GM21619 (cell line): Measurements from ENCODE around the gene CXCR6.
"Not testable (repeated sequence)": the region's sequence is repeated elsewhere in the genome, so short reads cannot be mapped to it uniquely, and the experiment has no call there.

Experiments used
- ATAC-seq: cut with Tn5 transposase; IDR thresholded peaks from one replicate; pipeline ENCODE4 v1.9.1; 2021; ENCODE audit not compliant: unreplicated experiment

CXCR6 gene

DNA sequence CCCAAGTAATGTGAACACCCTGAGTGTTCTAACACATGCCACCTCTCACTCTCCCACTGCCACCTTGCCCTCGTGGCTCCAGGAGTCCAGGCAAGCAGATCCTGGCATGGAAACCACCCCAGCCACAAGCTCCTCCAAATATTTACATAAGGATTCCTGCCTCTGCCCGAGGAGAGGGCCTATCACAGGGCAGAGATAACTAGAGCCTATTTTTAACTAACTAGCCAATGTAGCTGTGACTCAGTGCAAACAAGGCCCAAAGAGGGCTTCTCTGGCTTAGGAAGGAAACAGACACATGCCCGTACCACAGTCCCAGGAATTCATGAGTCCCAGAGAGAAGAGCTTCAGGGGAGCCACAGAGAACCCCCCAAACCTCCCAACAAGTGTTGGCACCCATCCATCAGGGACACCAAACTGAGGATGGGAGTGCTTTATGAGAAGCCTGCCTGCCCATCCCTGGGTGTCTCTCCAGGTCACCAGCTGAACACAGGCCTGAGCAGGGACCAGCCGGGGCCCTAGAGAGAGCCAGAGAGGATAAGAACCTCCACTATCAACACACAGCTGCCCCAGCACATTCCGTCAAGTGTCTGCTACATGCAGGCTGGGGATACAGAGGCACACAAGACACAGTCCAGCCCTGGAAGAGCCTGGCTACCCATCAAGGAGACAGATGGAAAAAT lies 43.2 kb downstream of the CXCR6 start:
- ATAC-seq, result no peak

- no peak for ATAC-seq
These were observed 44.4 kb downstream of the CXCR6 start for GRCh38 chr3:45987368-45988291.

- no peak for ATAC-seq
These were observed 45.1 kb downstream of the CXCR6 start for GRCh38 chr3:45988362-45988761.

GRCh38 chr3:45988804-45989203 lies 45.5 kb downstream of the CXCR6 start:
- no peak for ATAC-seq

DNA sequence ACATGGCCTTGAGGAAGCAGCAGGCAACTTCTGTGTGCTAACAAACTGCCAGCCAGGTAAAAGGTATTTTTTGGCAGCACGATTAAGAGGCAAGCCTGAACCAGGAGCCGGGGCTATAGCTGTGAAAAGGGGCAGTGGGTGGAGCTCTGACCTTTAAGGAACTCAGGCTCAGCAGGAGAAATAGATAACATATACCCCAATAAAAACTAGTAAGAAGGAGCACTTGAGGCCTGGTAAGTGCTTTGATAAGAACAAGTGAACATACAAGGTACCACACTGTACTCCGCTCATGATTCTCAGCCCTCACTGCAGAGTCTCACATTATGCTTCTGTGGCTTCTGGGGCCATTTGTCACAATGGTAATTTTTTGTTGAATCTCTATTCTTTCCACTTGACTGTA lies 46.9 kb downstream of the CXCR6 start:
- no peak for ATAC-seq

DNA sequence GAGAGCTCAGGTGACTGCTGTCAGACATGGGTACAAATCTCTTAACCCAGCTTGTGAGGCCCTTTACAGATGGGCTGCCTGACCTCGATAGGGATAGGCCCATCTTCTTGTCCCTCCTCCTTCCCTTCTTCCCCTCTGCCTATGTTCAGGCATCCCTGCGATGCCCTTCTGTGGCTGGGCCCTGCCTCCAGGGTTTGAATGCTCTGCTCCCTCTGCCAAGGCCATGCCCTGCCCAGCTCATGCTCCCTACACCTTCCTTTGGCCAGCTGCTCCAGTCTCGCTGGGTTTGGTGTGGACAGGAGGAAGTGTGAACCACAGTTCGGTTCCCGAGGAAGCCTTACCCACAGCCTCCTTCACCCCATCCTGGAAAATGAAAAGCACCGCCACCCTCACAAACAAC lies 48.1 kb downstream of the CXCR6 start:
- no peak for ATAC-seq

GRCh38 chr3:45992133-45992729 lies 49.0 kb downstream of the CXCR6 start:
- no peak for ATAC-seq

DNA sequence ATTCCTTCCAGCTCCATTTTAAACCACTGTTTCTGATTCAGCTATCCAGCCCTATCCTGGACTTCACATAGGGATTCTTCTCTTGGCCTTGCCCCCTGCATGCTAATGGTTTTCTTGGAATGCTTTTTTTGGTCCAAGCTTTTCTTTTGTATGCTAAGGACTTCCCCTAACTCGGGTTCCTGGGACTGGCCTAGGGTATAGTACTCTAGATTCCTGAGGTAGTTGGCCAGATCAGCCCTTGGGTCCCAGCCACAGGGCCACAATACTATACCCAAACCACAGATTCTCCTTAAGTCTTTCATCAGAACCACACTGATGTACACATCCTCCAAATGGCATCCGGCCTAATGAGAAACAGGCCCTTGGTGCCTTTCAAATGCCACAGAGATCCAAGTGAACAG lies 49.6 kb downstream of the CXCR6 start:
- ATAC-seq, result no peak

DNA sequence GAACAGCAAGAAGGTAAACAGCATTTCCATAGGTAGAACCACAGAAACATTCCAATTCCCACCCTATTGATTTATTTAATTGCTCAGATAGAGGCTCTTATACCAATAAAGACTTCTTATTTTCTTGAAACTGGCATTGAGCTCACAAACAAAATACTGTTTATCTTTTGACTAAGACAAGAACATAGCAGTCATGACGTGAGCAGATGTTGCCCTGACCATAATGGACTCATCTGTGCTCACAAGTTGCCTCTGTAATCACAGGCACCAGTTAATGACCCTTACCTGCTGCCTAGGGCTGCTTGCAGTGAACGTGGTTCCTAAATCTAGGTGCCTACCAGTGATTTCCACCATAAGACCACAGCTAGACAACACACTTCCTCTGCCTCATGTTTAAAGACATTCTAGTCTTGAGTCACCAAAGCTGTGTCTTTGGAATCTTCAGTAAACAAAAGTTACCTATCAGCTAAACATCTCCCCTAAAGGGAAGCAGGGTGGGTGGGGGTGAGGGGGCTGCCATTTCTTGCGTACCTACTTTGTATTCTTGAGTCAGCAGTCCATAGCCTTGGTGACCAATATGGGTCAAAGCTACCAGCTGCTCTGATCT lies 50.3 kb downstream of the CXCR6 start:
- ATAC-seq, result no peak

DNA sequence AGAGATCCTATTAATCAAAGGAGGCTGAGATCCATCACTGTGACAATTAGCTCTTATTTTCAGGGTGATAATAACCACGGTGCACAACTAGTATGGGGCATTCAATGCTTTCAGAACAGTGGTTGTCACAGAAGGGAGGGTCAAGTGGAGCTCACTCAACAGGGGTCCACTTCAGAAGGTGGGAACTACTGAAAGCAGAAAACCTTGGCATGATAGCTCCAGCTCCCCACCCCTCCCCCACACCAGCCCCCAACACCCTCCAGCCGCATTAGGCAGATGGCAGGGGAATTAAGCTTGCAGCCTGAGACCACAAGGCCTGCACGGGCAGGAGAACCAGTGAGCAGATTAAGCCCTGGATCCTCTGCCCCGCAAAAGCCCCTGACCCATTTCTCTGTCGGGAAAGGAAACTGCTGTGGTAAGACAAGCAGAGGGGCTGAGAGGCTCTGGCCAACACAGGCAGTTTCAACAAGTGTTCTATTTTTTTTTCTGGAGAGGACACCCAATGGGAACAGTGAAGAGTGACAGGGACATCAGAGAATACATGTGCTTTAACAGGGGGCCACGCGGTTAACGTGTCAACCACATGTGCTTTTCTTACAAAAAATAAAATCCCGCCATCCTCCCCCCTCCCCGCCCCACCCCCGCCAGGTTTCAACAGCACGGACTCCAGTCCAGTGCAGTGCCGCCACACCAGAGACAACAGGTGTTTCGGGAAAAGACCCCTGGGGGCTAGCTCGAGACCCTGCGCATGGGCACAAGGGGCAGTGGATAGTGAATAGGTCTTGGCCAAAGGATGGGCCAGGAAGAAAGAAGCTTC lies 51.4 kb downstream of the CXCR6 start:
- peak; percentile 13 for ATAC-seq

GRCh38 chr3:45995236-45996192 lies 52.2 kb downstream of the CXCR6 start, which contains the start of gene FYCO1:
Gene FYCO1, minus strand, starts transcription at chr3:45995824. Its CDS starts 10,914 bp downstream, at chr3:45984910.
- peak; percentile 91 for ATAC-seq

DNA sequence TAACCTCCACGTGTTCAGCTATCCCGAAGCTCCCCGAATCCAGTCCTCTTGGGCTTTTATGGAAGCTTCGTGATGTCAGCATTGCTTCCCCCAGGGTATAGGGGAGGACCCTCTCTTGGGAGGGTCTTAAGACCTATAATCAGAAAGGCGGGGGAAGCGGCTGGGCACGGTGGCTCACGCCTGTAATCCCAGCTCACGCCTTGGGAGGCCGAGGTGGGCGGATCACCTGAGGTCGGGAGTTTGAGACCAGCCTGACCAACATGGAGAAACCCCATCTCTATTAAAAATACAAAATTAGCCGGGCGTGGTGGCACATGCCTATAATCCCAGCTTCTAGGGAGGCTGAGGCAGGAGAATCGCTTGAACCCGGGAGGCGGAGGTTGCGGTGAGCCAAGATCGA lies 54.2 kb downstream of the CXCR6 start:
- not testable (repeated sequence) for ATAC-seq

- ATAC-seq, result no peak
These were observed 54.7 kb downstream of the CXCR6 start for GRCh38 chr3:45997942-45998341.
